SK-N-SH (cell line): ENCODE data around the gene TRPM7. TPM values are rescaled to one million over a fixed set of nuclear protein-coding genes. Genes with fewer than 3 reads are reported as not detected.

ENCODE experiments used
- CTCF ChIA-PET: fragments of 300-600, 350-600 bp; formaldehyde crosslinking; extraction: SDS; loops from one replicate; lab custom pipeline; 2021; lab: Yijun Ruan, JAX
- POLR2A ChIA-PET: fragments of 350-600 bp; sonication (Branson Sonifier 250); formaldehyde crosslinking; extraction: SDS; loops from one replicate; lab custom pipeline; 2020; ENCODE audit warnings: antibody characterized with exemption, inconsistent platforms; lab: Yijun Ruan, JAX
- DNase-seq: peaks from one replicate; pipeline ENCODE4 v3.0.0; 2012
- H2AFZ ChIP-seq: fragments of 200-600 bp; sonication (generic); 2 replicates; pipeline ENCODE4 v1.8.1; 2016; ENCODE audit warnings: antibody characterized with exemption, mild to moderate bottlenecking, low read depth
- H3F3A ChIP-seq: fragments of 200-600 bp; sonication (generic); replicated peaks from 2 replicates; pipeline ENCODE3; 2016; ENCODE audit warnings: antibody characterized with exemption, mild to moderate bottlenecking; ENCODE audit not compliant: insufficient read depth
- H3K27ac ChIP-seq, 2 experiments: fragments of 200-500 bp in 1 of 2; fragments of 200-600 bp in 1 of 2; sonication (Bioruptor generic) in 1 of 2; sonication (generic), shearing (Covaris generic) in 1 of 2; 2 replicates each; pipeline versions ENCODE4 v1.5.1 to v1.6.1; 2014 to 2016; ENCODE audit warnings: low read depth in 2 of 2, inconsistent platforms in 1 of 2, low read length in 1 of 2, mild to moderate bottlenecking in 1 of 2, mixed read lengths in 1 of 2
- H3K27me3 ChIP-seq: fragments of 200-600 bp; sonication (generic), shearing (Covaris generic); 2 replicates; pipeline ENCODE4 v1.6.1; 2016; ENCODE audit warnings: mixed run types; ENCODE audit not compliant: insufficient read depth
- H3K36me3 ChIP-seq, 2 experiments: fragments of 200-500 bp in 1 of 2; fragments of 200-600 bp in 1 of 2; sonication (Bioruptor generic) in 1 of 2; sonication (generic) in 1 of 2; replicated peaks in 1 of 2; 2 replicates each; pipeline versions ENCODE3 to v1.5.1; 2014 to 2016; ENCODE audit warnings: low read length in 1 of 2, mild to moderate bottlenecking in 1 of 2; ENCODE audit not compliant: insufficient read depth in 2 of 2, control insufficient read depth in 1 of 2
- H3K4me1 ChIP-seq, 2 experiments: fragments of 200-500 bp in 1 of 2; fragments of 200-600 bp in 1 of 2; sonication (Bioruptor generic) in 1 of 2; sonication (generic), shearing (Covaris generic) in 1 of 2; 2 replicates each; pipeline versions ENCODE4 v1.5.1 to v1.6.1; 2014 to 2016; ENCODE audit warnings: low read depth in 1 of 2, low read length in 1 of 2, mixed run types in 1 of 2; ENCODE audit not compliant: insufficient read depth in 2 of 2, control insufficient read depth in 1 of 2
- H3K4me2 ChIP-seq: fragments of 200-600 bp; sonication (generic), shearing (Covaris generic); 2 replicates; pipeline ENCODE4 v1.6.1; 2017; ENCODE audit warnings: mixed run types
- H3K4me3 ChIP-seq, 2 experiments: fragments of 200-500 bp in 1 of 2; fragments of 200-600 bp in 1 of 2; sonication (Bioruptor generic) in 1 of 2; sonication (generic), shearing (Covaris generic) in 1 of 2; 2 replicates each; pipeline versions ENCODE4 v1.5.1 to v1.8.1; 2014 to 2016; ENCODE audit warnings: low read depth in 2 of 2, inconsistent platforms in 1 of 2, low read length in 1 of 2, mild to moderate bottlenecking in 1 of 2, mixed read lengths in 1 of 2, moderate library complexity in 1 of 2
- H3K79me2 ChIP-seq: fragments of 200-600 bp; sonication (generic); 2 replicates; pipeline ENCODE4 v1.8.1; 2017; ENCODE audit warnings: mild to moderate bottlenecking; ENCODE audit not compliant: insufficient read depth
- H3K9ac ChIP-seq: fragments of 200-600 bp; sonication (generic); 2 replicates; pipeline ENCODE4 v1.6.1; 2017; ENCODE audit warnings: mixed run types
- H3K9me2 ChIP-seq: fragments of 200-600 bp; sonication (generic); 2 replicates; pipeline ENCODE4 v1.6.1; 2017; ENCODE audit warnings: mixed run types
- H3K9me3 ChIP-seq: fragments of 200-600 bp; sonication (generic); 2 replicates; pipeline ENCODE4 v1.6.1; 2017; ENCODE audit warnings: mixed run types, mild to moderate bottlenecking, moderate library complexity
- H4K20me1 ChIP-seq: fragments of 200-600 bp; sonication (generic); 2 replicates; pipeline ENCODE4 v1.6.1; 2017; ENCODE audit warnings: mild to moderate bottlenecking, mixed run types; ENCODE audit not compliant: insufficient read depth
- ELF1 ChIP-seq: IDR thresholded peaks from 2 replicates; pipeline ENCODE4 v1.4.0; 2012
- EP300 ChIP-seq, 2 experiments: IDR thresholded peaks; 2 replicates each; pipeline versions ENCODE4 v1.4.0 to v1.6.1; 2012; ENCODE audit warnings: borderline replicate concordance in 1 of 2, low read depth in 1 of 2, low read length in 1 of 2
- EZH2phosphoT487 ChIP-seq: fragments of 200-600 bp; sonication (generic); IDR thresholded peaks from 2 replicates; pipeline ENCODE4 v1.6.1; 2017; ENCODE audit warnings: low read depth, mixed run types, mild to moderate bottlenecking, antibody characterized with exemption, moderate library complexity, borderline replicate concordance
- FOSL2 ChIP-seq: IDR thresholded peaks from 2 replicates; pipeline ENCODE4 v1.4.0; 2012; ENCODE audit warnings: low read depth, mild to moderate bottlenecking, moderate library complexity, borderline replicate concordance
- GABPA ChIP-seq: IDR thresholded peaks from 2 replicates; pipeline ENCODE4 v1.4.0; 2012; ENCODE audit warnings: low read depth, mild to moderate bottlenecking
- GATA2 ChIP-seq: sonication (generic); formaldehyde crosslinking; IDR thresholded peaks from 2 replicates; pipeline ENCODE4 v1.5.0; 2020; ENCODE audit warnings: mild to moderate bottlenecking, missing genetic modification reagents
- JUND ChIP-seq: IDR thresholded peaks from 2 replicates; pipeline ENCODE4 v1.4.0; 2012
- MAX ChIP-seq: IDR thresholded peaks from 2 replicates; pipeline ENCODE4 v1.4.0; 2012; ENCODE audit warnings: low read depth
- MEF2A ChIP-seq: IDR thresholded peaks from 2 replicates; pipeline ENCODE4 v1.4.0; 2012; ENCODE audit warnings: low read depth, borderline replicate concordance
- NRF1 ChIP-seq: IDR thresholded peaks from 2 replicates; pipeline ENCODE4 v1.6.1; 2012; ENCODE audit warnings: low read depth, mild to moderate bottlenecking, low read length
- PBX3 ChIP-seq: IDR thresholded peaks from 2 replicates; pipeline ENCODE4; 2012
- POLR2AphosphoS5 ChIP-seq: IDR thresholded peaks from 2 replicates; pipeline ENCODE4 v1.6.1; 2012; ENCODE audit warnings: low read depth, low read length
- RCOR1 ChIP-seq: fragments of 150-350 bp; IDR thresholded peaks from 2 replicates; pipeline ENCODE4 v1.6.1; 2017; ENCODE audit warnings: antibody characterized with exemption, low read length
- RXRA ChIP-seq: IDR thresholded peaks from 2 replicates; pipeline ENCODE4 v1.4.0; 2012; ENCODE audit warnings: low read depth, mild to moderate bottlenecking, borderline replicate concordance
- SIN3A ChIP-seq: IDR thresholded peaks from 2 replicates; pipeline ENCODE4 v1.6.1; 2012; ENCODE audit warnings: low read depth, mild to moderate bottlenecking, low read length, moderate library complexity, borderline replicate concordance
- SMC3 ChIP-seq: IDR thresholded peaks from 2 replicates; pipeline ENCODE4 v1.6.1; 2012; ENCODE audit warnings: low read depth, low read length, improper control_type of control experiment
- TAF1 ChIP-seq: IDR thresholded peaks from 2 replicates; pipeline ENCODE4 v1.6.1; 2012; ENCODE audit warnings: low read depth, mild to moderate bottlenecking, low read length, moderate library complexity, borderline replicate concordance
- TCF12 ChIP-seq: IDR thresholded peaks from 2 replicates; pipeline ENCODE4 v1.4.0; 2012
- TEAD4 ChIP-seq: IDR thresholded peaks from 2 replicates; pipeline ENCODE4 v1.4.0; 2012; ENCODE audit warnings: mild to moderate bottlenecking, borderline replicate concordance; ENCODE audit not compliant: insufficient read depth
- USF1 ChIP-seq: IDR thresholded peaks from 2 replicates; pipeline ENCODE4 v1.4.0; 2012; ENCODE audit warnings: low read depth, borderline replicate concordance
- ZBTB33 ChIP-seq: IDR thresholded peaks from 2 replicates; pipeline ENCODE4 v1.4.0; 2012; ENCODE audit warnings: low read depth, borderline replicate concordance
- WGBS: methylation state at CpG from one replicate; pipeline ENCODE4 v1.1.6; 2017; ENCODE audit warnings: low lambda C conversion rate; 5-methylcytosine and 5-hydroxymethylcytosine counted together
- polyA plus RNA-seq, 3 experiments: library from polyadenylated mRNA; depleted of rRNA; stranded (reverse); fragments of >200 nt; gene quantifications; 2 replicates each; pipeline ENCODE4 v1.2.3, GENCODE V29; 2012

The TRPM7 gene
- polyA plus RNA-seq, 1 of the 3 experiments (the other 2 are of a cell fraction) = 5.1 TPM

GRCh38 chr15:50590288-50590687 is 96.3 kb downstream of the TRPM7 start (continued):
- TF ChIP-seq POLR2AphosphoS5 (no peak), GABPA (no peak), TCF12 (no peak), MEF2A (no peak), FOSL2 (no peak), TEAD4 (no peak), NRF1 (no peak)
- TF ChIP-seq, all 33 proteins: peak for 0

- Histone ChIP-seq H3K36me3 (peaks cover 62 to 63% of the 10 kb centered on the region in 2 experiments), H4K20me1 (no peaks in the 10 kb centered on the region), H3F3A (peaks cover 4% of the 10 kb centered on the region), H3K27ac (no peak overlapping the region), H3K79me2 (no peaks in the 10 kb centered on the region), H3K4me3 (no peak overlapping the region), H3K4me1 (no peaks in the 10 kb centered on the region), H3K9me2 (no peaks in the 10 kb centered on the region), H3K4me2 (no peak overlapping the region), H3K9me3 (no peaks in the 10 kb centered on the region), H2AFZ (no peak overlapping the region), H3K27me3 (no peaks in the 10 kb centered on the region), H3K9ac (no peak overlapping the region)
- ChIA-PET CTCF (no interaction called here), POLR2A (no interaction called here)
- TF ChIP-seq TEAD4 (no peak), EZH2phosphoT487 (no peak), MEF2A (no peak), EP300 (IDR thresholded peaks at IDR 0.05; ENCODE audit: borderline replicate concordance in 1 of 2, low read depth in 1 of 2, low read length in 1 of 2) (no peak), MAX (no peak), JUND (no peak), PBX3 (no peak), RCOR1 (no peak), GATA2 (CRISPR knock-in tag) (no peak), POLR2AphosphoS5 (no peak), GABPA (no peak), TAF1 (no peak), USF1 (no peak), RXRA (no peak), SIN3A (no peak), SMC3 (no peak), ELF1 (no peak), ZBTB33 (no peak)
- no peak for DNase-seq
- 92% methylated on average over 2 of the region's 2 CpGs for WGBS
These were observed 109.1 kb downstream of the TRPM7 start for GRCh38 chr15:50577492-50577891.
